Activated CD4-positive, alpha-beta T cell treated with anti-CD3 and anti-CD28 coated beads, Interleukin-2, amount 50 U/mL, for 48 hours (primary cell): ENCODE results near the gene SPRY1.
A peak's percentile ranks its signal among the peaks of the same experiment; 100 is the strongest.

Source experiments
- DNase-seq, 2 experiments: peaks; one replicate each; pipeline ENCODE4 v3.0.0-alpha.2; 2020

The SPRY1 gene

DNA sequence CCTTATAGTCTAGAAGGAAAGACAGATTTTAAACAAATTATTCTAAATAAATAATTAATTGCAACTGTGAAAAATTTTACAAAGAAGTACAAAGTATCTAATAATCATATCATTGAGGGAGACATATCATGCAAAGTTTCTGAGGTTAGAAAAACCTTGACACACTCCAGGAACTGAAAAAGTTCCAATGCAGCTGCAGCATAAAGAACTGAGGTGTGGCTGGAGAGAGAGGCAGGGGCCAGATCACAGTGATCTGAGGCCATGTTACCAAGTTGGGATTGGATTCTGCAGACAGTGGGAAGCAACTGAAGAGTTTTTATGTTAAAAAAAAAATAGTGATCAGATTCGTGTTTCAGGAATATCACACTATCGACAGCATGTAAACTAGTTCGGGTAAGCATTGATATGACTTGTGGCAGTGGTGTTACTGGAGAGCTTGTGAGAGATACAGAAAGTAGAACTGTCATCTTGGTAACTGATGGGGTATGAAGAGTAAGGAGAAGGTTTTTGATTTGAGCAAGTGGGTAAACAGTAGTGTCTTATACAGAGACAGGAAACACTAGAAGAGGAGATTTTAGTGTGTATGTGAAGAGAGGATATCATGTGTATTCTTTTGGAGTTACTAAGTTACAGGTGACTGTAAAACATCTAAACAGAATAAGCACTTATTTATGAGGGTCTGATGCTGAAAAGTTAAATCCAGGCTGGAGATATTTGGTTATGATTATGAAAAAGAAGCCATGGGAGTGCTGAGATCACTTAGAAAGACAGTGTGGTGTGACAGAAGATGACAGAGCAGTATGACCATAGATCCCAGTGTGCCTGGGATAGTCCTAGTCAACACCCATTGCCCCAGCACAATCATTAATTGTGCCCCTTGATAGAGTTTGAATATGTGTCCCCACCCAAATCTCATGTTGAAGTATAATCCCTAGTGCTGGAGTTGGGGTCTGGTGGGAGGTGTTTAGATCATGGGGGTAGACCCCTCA lies 15.6 kb upstream of the SPRY1 start:
- no peak for DNase-seq

DNA sequence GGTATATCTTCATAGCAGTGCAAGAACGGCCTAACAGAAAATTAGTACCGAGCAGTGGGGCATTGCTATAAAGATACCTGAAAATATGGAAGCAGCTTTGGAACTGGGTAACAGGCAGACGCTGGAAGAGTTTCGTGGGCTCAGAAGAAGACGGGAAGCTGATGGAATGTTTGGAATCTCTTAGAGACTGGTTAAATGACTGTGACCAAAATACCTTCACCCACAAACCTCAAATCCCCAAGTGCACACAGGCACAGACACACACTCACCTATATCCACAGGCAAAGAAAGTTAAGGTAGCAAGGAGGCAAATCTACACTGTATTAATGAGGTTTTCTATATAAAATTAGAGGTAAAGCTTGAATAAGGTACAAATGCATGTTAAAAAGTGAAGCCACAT lies 14.6 kb upstream of the SPRY1 start:
- no peak for DNase-seq

DNA sequence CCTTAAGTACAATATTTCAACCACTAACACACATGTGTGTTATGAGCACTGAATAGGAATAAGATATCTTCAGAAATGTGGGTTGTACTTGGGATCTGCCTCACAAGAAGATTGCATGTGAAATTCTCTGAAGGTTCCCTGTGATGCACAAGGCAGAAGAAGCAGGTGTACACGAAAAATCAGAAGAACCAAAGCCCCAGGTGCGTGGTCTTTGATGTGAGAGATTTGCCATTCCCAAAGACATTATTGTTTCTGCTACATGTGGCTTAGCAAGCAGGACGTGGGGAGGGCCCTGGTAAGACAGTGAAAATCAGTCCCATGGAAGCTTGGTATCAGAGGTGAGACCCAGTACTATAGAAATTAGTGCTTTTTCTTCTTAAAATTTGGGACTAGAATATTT lies 13.0 kb upstream of the SPRY1 start:
- DNase-seq, result no peak

DNA sequence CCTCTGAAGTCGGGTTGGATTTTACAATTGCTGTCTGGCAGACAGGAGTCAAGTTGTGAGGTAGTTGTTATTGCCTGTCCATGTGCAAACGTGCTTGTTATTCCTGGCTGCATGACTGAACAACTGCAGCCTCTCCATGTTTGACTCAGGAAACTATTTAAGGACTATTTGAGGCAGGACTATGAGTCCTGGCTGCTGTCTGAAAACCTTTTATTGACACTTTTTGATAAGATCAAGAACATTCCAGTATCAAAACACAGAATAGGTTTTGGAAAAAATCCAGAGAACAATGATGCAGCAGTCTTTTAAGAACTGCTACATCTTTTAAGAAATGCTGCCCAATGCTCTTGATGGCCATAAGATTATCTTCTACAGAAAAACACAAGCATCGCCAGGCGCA lies 10.0 kb upstream of the SPRY1 start:
- no peak for DNase-seq

DNA sequence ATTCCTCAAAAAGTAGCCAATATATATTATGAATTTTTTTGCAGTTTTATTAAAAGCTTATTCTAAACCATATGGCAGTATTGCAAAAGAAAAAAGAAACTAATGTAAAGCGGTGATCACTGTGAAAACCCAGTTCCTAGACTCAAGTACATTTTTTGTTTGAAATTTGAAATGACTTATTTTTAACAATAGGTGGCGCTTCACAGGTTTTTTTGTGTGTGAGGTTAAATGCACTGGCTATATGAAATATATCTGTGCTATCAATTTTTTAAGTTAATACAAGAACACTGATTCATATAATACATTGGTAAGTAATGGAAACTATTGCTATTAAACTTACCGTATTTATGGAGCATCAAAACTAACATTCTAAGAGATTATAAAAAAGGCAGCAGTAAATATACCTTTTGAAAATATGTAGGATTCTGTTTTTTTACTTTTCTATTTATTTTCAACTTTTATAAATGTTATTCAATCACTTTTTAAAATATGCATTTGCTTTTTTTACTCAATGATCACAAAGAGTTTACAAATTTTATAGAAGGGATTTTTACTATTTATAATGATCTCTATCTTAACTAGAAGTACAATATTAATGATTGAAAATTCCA lies 5.6 kb upstream of the SPRY1 start:
- no peak for DNase-seq

DNA sequence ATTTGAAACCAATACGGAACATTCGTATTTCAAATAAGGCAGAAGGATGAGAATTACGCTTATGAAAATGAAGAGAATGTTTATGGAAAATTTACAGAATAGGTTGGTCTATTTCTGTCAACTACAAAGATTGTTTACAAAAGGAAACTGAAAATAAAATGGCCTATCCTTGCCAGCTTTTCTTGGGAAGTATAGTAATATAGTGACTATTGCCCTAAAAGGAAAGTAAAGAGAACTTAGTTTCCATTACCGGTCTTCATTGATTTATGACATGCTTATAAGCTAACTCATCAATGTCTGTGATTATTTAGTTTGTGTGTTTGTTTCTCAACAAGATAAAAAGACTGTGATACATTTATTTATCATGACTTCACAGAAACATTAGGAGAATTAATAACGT lies 2.9 kb upstream of the SPRY1 start:
- no peak for DNase-seq

DNA sequence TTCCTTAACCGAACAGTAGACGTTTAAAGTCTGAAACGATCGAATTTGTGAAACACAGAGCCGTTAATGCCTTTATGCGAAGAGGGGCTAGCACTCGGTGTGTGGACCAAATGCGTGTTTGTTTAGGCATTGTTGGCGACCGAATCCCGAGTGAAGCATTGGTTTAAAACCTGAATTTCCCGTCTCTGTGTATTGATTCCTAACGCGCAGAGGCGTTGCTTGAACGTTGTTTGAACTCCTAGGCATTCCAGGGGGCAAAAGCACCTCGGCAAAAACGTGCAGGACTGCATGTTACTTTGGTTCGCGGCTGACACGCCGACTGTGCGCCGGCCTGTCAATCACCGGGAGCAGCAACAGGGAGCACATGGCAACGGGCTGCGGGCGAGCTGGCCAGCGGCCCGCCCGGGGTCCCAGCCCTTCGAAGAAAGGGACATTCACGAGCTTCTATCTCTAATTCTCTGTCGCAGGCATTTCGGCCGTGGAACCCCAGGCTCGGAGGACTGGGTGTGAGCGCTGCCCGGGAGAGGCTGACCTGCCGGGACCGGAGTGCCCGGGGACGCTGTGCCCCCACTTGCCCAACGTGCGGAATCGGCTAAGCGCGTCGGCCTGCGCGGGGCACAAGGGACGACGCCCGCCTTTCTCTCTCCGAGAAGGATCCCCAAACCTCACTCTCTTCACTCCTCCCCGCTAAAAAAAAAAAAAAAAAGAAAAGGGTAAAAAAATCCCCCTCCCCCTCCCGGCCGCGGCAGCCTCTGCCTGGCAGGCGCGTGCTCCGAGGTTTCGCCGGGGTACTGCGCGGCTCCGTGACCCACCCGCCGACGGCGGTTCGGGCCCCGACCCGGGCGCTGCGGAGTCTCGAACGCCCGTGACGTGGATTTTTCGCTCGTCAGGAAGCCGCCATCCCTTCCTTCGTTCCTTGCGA lies 810 bp downstream of the SPRY1 start:
- DNase-seq, result peak; percentile 59 to 63

DNA sequence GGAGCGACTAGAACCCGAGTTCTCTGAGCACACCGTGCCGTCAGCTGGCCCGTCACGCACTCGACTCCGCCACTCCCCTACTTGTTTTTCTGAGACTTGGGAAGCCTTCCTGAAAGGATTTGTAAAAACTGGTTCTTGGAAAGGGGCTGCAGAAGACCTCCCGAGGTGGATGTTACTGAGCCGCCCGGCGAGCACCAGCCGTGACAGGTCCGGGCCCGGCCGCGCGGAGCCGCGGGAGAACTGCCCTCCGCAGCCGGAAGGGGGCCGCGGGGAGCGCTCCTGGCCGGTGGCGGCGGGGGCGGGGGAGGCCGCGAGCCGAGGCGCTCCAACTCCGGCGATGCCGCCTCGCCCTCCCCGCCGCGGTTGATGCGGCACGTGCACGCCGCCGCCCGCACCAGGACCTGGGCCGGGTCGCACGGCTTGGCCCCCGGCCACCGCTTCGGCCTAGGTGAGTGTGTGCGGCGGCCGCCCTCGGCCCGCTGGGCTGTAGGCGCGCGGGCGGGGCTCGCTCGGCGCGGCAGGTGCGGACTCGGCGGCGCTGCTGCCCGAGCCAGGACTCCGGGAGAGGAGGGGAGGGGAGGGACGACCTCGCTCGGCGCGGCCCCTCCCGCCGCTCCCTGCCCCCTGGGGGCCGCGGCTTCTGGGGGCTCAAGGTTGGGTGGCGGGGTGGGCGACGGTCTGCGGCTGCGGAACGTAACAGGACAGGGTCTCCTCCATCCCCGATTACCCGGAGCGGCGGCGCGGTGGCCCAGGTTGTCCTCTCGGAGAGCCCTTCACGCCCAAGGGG lies 1.7 kb downstream of the SPRY1 start:
- DNase-seq, result peak; percentile 60 to 65

DNA sequence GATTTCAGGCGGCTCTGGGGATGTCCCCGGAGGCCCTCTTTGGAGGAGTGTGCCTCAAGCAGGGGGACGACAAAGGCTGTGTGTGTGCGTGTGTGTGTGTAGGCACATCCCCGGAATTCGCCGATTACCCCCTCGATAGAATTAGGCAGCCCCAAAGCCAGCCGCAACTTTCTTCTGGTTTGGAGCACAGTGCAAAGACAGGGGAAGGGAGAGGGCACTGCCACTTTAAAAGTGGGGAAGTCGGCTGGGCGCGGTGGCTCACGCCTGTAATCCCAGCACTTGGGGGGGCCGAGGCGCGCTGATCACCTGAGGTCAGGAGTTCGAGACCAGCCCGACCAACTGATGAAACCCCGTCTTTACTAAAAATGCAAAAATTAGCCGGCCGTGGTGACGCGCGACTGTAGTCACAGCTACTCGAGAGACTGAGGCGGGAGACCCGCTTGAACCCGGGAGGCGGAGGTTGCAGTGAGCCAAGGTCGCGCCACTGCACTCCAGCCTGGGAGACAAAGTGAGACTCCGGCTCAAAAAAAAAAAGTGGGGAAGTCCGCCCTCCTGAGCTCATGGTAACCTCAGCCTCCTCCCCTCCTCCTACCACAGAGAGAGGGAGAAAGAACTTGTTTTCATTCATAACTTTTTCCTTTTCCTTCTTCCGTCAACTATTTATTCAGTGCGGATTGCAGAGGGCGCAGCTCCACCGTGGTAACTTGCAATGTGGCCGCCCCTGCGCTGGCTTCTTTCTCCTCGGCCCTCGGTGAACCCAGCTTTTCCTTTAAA lies 2.4 kb downstream of the SPRY1 start:
- DNase-seq, result peak; percentile 58 to 67

DNA sequence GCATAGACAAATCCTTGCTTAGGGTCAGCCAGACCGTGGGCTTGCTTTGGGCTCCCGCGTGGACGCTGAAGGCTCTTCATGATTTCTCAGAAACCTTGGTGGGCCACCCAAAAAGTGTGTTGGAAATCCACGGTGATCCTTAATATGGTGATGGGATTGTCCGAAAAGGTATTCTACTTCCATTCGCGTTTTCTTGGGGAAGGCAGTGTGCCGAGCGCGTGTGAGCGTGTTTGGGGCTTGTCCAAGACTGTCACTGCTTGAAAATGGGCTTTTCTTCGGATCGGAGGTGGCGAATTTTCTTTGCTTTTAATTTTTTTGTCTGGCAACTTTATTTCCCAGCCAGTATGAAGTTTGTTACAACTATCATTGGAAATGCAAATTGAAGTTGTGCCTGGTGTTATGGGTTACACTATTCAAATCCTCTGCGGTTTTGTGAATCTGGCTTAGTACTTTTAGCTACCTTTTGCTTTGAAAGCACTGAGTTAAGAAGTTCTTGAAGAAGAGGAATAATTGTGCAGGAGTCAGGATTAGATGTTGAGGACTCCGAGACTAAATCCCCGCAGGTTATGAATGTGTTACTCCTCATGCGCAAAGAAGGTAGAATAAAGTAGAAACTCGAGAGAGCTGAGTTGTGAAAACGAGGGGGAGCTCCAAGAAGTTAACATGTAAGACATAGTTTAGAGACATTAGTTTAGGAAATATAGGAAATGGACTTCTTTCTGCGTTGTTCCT lies 3.2 kb downstream of the SPRY1 start:
- DNase-seq, result no peak

DNA sequence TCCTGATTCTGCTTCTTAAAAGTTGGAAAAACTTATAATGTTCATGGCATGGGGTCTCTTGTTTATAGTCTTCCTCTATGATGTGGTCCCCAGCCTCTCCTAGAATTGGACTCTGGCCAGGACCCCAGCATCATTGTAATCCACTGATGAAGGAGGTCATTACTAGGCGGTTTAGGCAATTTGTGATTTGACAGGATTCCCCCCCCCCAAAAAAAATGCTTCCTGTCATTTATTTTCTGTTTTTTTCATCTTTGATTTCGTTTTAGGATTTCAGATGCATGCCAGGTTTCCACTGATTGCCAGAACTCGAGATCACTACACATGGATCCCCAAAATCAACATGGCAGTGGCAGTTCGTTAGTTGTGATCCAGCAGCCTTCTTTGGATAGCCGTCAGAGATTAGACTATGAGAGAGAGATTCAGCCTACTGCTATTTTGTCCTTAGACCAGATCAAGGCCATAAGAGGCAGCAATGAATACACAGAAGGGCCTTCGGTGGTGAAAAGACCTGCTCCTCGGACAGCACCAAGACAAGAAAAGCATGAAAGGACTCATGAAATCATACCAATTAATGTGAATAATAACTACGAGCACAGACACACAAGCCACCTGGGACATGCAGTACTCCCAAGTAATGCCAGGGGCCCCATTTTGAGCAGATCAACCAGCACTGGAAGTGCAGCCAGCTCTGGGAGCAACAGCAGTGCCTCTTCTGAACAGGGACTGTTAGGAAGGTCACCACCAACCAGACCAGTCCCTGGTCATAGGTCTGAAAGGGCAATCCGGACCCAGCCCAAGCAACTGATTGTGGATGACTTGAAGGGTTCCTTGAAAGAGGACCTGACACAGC lies 4.9 kb downstream of the SPRY1 start:
- no peak for DNase-seq

DNA sequence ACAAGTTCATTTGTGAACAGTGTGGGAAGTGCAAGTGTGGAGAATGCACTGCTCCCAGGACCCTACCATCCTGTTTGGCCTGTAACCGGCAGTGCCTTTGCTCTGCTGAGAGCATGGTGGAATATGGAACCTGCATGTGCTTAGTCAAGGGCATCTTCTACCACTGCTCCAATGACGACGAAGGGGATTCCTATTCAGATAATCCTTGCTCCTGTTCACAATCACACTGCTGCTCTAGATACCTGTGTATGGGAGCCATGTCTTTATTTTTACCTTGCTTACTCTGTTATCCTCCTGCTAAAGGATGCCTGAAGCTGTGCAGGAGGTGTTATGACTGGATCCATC lies 5.5 kb downstream of the SPRY1 start:
- no peak for DNase-seq

DNA sequence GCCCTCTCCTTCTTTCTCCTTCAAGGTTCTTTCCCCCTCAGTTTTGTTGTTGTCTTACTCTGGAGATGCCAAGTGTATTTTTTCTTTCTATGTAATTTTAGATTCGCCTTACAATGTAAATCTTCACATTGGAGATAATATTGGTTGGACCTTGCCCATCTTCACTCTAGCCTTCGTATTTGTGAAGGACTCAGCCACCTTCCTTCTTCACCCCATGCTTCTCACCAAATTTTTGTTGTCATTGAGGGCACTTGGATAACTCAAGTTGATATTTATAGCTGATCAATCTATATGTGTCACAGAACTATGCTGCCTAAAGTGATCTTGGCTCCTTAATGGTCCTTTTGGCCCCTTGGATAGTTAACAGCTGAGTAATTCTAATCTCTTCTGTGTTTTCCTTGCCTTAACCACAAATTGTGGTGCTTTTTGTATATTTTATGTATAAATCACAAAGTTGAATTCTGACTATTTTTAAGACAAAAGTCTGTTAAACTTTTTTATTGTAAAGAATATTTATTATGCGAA lies 6.5 kb downstream of the SPRY1 start:
- DNase-seq, result no peak

DNA sequence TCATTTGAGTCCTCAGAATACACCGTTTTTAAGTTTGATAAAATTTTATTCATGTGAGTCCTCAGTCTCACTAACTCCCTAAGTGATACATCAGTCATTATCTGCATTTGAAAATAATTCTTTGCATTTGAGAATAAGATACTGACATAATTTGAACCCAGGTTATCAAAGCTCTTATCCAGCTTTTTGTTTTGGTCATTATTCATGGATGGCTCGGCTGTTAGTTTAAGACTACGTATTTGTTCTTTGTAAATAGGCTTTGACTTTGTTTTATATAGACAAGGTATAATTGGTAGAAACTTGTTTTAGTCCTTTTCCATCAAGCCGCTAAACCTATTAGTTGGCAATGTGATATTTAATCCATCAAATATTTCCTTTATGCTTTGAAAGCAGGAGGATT lies 7.9 kb downstream of the SPRY1 start:
- DNase-seq, result no peak

DNA sequence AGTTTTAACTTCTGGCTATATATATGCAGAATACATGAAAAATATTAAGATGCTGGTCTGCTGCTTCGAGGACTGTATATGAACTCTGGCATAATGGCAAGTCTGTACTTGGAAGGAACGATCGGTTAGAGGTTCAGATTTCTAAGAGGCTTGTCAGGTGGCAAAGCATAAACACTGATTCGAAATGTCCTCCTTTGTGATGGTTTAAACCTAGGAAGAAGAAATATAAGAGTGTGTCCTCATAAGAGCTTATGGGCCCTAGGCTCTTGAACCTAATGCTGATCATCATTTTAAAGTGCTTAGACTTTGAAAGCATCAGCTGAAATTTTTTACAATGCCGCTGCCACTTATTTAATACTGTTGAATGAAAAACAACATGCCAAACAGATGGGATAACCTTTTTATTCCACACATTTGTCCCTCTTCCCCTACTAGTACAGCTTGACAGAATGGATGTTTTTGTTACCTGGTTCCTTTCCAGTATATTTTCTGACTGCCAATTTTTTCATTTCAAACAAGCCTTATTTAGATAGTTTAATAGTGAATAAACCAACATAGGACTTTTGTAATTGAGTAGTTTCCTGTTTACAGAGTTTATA lies 8.8 kb downstream of the SPRY1 start:
- DNase-seq, result no peak

DNA sequence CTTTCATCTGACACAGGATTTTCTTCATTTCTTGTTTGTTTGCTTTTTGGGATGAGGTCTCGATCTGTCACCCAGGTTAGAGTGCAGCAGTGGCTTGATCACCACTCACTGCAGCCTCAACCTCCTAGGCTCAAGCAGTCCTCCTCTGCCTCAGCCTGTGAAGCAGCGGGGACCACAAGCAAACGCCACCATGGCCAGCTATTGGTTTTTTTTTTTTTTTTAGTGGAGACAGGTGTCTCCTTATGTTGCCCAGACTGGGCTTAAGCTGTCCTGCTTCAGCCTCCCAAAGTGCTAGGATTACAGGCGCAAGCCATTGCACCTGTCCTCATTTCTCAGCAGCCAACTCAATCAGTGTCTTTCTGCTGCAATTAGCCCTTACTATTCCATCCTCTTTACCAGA lies 10.3 kb downstream of the SPRY1 start:
- no peak for DNase-seq

DNA sequence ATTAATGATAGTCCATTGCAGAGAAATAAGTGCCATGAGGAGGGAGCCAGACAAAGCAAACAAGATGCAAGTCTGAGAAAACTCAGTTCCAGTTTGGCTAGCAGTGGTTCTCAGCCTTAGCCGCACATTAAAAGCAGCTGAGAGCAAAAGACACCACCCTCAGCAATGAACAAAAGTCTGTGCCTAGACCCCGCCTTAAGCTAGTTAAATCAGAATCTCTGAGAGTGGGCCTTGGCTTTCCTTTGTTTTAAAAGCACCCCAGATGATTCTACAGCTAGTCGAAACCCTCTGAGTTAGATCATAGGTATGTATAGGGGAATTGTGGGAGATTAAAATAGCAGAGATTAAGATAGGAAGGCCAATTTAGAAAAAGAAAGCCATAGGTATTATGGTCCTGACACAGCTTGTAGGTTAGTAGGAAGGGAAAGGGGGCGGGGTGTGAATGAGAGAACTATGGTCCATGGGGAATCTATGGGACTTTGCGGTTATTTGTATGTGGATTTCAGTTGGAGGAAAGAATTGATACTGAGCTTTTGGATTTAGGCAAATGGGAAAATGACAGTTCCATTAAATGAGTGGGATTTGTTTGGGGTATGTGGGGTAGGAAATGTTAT lies 12.0 kb downstream of the SPRY1 start:
- no peak for DNase-seq

DNA sequence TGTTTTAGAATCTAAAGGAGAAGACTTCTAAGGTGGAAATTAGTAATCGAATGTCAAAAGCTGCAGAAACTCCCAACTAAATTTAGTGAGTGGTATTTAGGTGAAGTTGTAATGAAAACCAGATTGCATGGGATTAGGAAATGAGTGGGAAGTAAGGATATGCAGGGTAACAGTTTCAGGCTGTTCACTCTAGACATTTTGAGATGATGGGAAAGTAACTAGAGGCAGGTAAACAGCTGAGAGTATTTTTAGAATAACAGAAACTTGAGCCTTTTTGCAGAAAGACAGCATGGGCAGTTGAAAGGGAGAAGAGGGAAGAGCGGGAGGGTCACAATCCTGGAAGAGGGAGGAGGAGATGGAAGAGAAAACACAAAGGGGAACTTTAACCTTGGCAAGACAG lies 12.7 kb downstream of the SPRY1 start:
- no peak for DNase-seq

DNA sequence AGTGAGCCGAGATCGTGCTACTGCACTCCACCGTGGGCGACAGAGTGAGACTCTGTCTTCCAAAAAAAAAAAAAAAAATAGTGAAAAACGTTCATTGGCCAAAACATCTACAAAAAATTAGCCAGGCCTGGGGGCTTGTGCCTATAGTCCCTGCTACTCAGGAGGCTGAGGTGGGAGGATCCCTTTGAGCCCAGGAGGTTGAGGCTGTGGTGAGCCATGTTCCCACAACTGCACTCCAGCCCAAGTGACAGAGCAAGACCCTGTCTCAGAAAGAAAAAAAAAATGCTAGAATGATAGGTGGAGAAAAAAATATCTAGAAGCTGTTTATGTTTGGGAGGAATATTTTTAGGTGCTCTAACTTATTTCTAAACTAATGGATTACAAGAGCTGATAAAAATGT lies 14.9 kb downstream of the SPRY1 start:
- no peak for DNase-seq
